GM06990 (cell line): ENCODE measurements around the gene NMU.

Source experiments
- DNase-seq: peaks from one replicate; pipeline ENCODE4 v3.0.0-alpha.2; 2011; ENCODE audit not compliant: insufficient read length; ENCODE audit errors: extremely low read depth
- H3K27me3 ChIP-seq: replicated peaks from 2 replicates; pipeline ENCODE4 v1.6.0; 2011; ENCODE audit warnings: low read length; ENCODE audit not compliant: control insufficient read depth, insufficient read depth
- H3K36me3 ChIP-seq: 2 replicates; pipeline ENCODE4 v1.5.1; 2011; ENCODE audit warnings: low read length; ENCODE audit not compliant: control insufficient read depth, insufficient read depth
- H3K4me3 ChIP-seq: replicated peaks from 2 replicates; pipeline ENCODE4 v1.5.1; 2011; ENCODE audit warnings: low read depth, mild to moderate bottlenecking, control low read depth, low read length
- CTCF ChIP-seq: IDR thresholded peaks from 2 replicates; pipeline ENCODE4 v1.5.1; 2011; ENCODE audit warnings: low read length, control low read depth, mild to moderate bottlenecking, inconsistent platforms; ENCODE audit not compliant: insufficient read depth, poor library complexity, severe bottlenecking

Gene NMU

GRCh38 chr4:55673424-55673823, 37.3 kb upstream of the NMU start:
- H3K4me3 ChIP-seq: no peak overlapping the region
- no peak for DNase-seq
- no peaks in the 10 kb centered on the region for H3K27me3 ChIP-seq
- H3K36me3 ChIP-seq: no peaks in the 10 kb centered on the region
- no peak for TF ChIP-seq CTCF

- TF ChIP-seq CTCF: no peak
- H3K36me3 ChIP-seq: no peaks in the 10 kb centered on the region
- DNase-seq: no peak
- no peaks in the 10 kb centered on the region for H3K27me3 ChIP-seq
- H3K4me3 ChIP-seq: no peak overlapping the region
Measured at GRCh38 chr4:55671667-55672066, 35.6 kb upstream of the NMU start.

GRCh38 chr4:55670695-55671094, 34.6 kb upstream of the NMU start:
- Histone ChIP-seq H3K4me3 (no peak overlapping the region), H3K36me3 (no peaks in the 10 kb centered on the region), H3K27me3 (no peaks in the 10 kb centered on the region)
- DNase-seq: no peak
- no peak for TF ChIP-seq CTCF

GRCh38 chr4:55668449-55668848, 32.4 kb upstream of the NMU start:
- H3K36me3 ChIP-seq: no peaks in the 10 kb centered on the region

GRCh38 chr4:55666535-55666934, 30.4 kb upstream of the NMU start:
- H3K4me3 ChIP-seq: no peak overlapping the region
- TF ChIP-seq CTCF: no peak
- no peak for DNase-seq
- no peaks in the 10 kb centered on the region for H3K36me3 ChIP-seq
- no peaks in the 10 kb centered on the region; the same call in 1 of the 2 replicates for H3K27me3 ChIP-seq

More at GRCh38 chr4:55668449-55668848, 32.4 kb upstream of the NMU start:
- TF ChIP-seq CTCF: no peak
- no peak for DNase-seq
- no peak overlapping the region for H3K4me3 ChIP-seq
- no peaks in the 10 kb centered on the region; the same call in 1 of the 2 replicates for H3K27me3 ChIP-seq

- no peaks in the 10 kb centered on the region for H3K36me3 ChIP-seq
- H3K4me3 ChIP-seq: no peak overlapping the region
- DNase-seq: no peak
- H3K27me3 ChIP-seq: no peaks in the 10 kb centered on the region; the same call in 1 of the 2 replicates
- TF ChIP-seq CTCF: no peak
Measured at GRCh38 chr4:55663145-55663544, 27.0 kb upstream of the NMU start.
